HepG2 (cell line): ENCODE results near the gene SLC7A6OS. TPM values are rescaled to one million over a fixed set of nuclear protein-coding genes. Genes with fewer than 3 reads are reported as not detected.

Experiments
- BCL3 ChIP-seq: sonication (generic); formaldehyde crosslinking; IDR thresholded peaks from 2 replicates; pipeline ENCODE4 v1.5.1; 2020; ENCODE audit warnings: mild to moderate bottlenecking, missing genetic modification reagents, moderate library complexity
- CENPT ChIP-seq: sonication (generic); formaldehyde crosslinking; IDR thresholded peaks from 2 replicates; pipeline ENCODE4 v1.8.0; 2022; ENCODE audit warnings: low read depth, mild to moderate bottlenecking, moderate library complexity, missing genetic modification reagents
- CHCHD3 ChIP-seq: sonication (generic); formaldehyde crosslinking; IDR thresholded peaks from 2 replicates; pipeline ENCODE4 v1.8.0; 2022; ENCODE audit warnings: mild to moderate bottlenecking, missing genetic modification reagents, moderate library complexity
- EHMT2 ChIP-seq: fragments of 200-600 bp; sonication (generic); IDR thresholded peaks from 2 replicates; pipeline ENCODE4 v1.7.0; 2017; ENCODE audit warnings: antibody characterized with exemption, low read depth, low read length, borderline replicate concordance
- HNRNPLL ChIP-seq: fragments of 200-400 bp; formaldehyde crosslinking; IDR thresholded peaks from 2 replicates; pipeline ENCODE4 v1.6.1; 2017; ENCODE audit warnings: mild to moderate bottlenecking, low read depth, low read length; ENCODE audit not compliant: poor library complexity, severe bottlenecking
- JUNB ChIP-seq: sonication (generic); formaldehyde crosslinking; IDR thresholded peaks from 2 replicates; pipeline ENCODE4 v1.8.0; 2022; ENCODE audit warnings: missing genetic modification reagents, mild to moderate bottlenecking, borderline replicate concordance
- MTF1 ChIP-seq: sonication (generic); formaldehyde crosslinking; IDR thresholded peaks from 2 replicates; pipeline ENCODE4 v1.5.0; 2020; ENCODE audit warnings: missing genetic modification reagents
- NCOA5 ChIP-seq: sonication (generic); formaldehyde crosslinking; IDR thresholded peaks from 2 replicates; pipeline ENCODE4 v1.4.0; 2020; ENCODE audit warnings: missing genetic modification reagents
- SETDB1 ChIP-seq: sonication (generic); formaldehyde crosslinking; IDR thresholded peaks from 2 replicates; pipeline ENCODE4 v1.5.1; 2020; ENCODE audit warnings: missing genetic modification reagents, mild to moderate bottlenecking, borderline replicate concordance
- SPEN ChIP-seq: sonication (generic); formaldehyde crosslinking; IDR thresholded peaks from 2 replicates; pipeline ENCODE4 v1.5.1; 2020; ENCODE audit warnings: low read depth, mild to moderate bottlenecking, missing genetic modification reagents
- TCF12 ChIP-seq, 2 experiments: fragments of 450-650 bp in 1 of 2; sonication (generic) in 1 of 2; formaldehyde crosslinking in 1 of 2; IDR thresholded peaks; 2 replicates each; pipeline versions ENCODE4 v1.6.1 to v1.8.0; 2017 to 2022; ENCODE audit warnings: antibody characterized with exemption in 1 of 2, mild to moderate bottlenecking in 1 of 2, missing genetic modification reagents in 1 of 2, moderate library complexity in 1 of 2
- XBP1 ChIP-seq: sonication (generic); formaldehyde crosslinking; IDR thresholded peaks from 2 replicates; pipeline ENCODE4 v1.5.0; 2020; ENCODE audit warnings: missing genetic modification reagents
- ZBTB10 ChIP-seq: sonication (generic); formaldehyde crosslinking; IDR thresholded peaks from 2 replicates; pipeline ENCODE4 v1.4.0; 2020; ENCODE audit warnings: missing genetic modification reagents, borderline replicate concordance
- ZFP41 ChIP-seq: sonication (generic); formaldehyde crosslinking; IDR thresholded peaks from 2 replicates; pipeline ENCODE4 v1.4.0; 2020; ENCODE audit warnings: mild to moderate bottlenecking, missing genetic modification reagents, borderline replicate concordance
- ZIK1 ChIP-seq: sonication (generic); formaldehyde crosslinking; IDR thresholded peaks from 2 replicates; pipeline ENCODE4 v1.5.0; 2020; ENCODE audit warnings: mild to moderate bottlenecking, low read depth, missing genetic modification reagents, borderline replicate concordance
- ZMYM2 ChIP-seq: sonication (generic); formaldehyde crosslinking; IDR thresholded peaks from 2 replicates; pipeline ENCODE4 v1.8.0; 2022; ENCODE audit warnings: mild to moderate bottlenecking, missing genetic modification reagents
- ZNF205 ChIP-seq: IDR thresholded peaks from 2 replicates; pipeline ENCODE4 v1.6.1; 2018; ENCODE audit warnings: missing biosample characterization, missing genetic modification reagents
- ZNF280B ChIP-seq: sonication (generic); formaldehyde crosslinking; IDR thresholded peaks from 2 replicates; pipeline ENCODE4 v1.5.0; 2020; ENCODE audit warnings: missing genetic modification reagents, mild to moderate bottlenecking, borderline replicate concordance
- ZNF678 ChIP-seq: sonication (generic); formaldehyde crosslinking; IDR thresholded peaks from 2 replicates; pipeline ENCODE4 v1.4.0; 2020; ENCODE audit warnings: mild to moderate bottlenecking, missing genetic modification reagents
- polyA plus RNA-seq, 8 experiments: library from polyadenylated mRNA; depleted of rRNA in 3 of 8; stranded (reverse) in 7 of 8; unstranded in 1 of 8; fragments of >200 nt; fragmentation: Illumina TruSeq in 4 of 8; extraction: Trizol in 4 of 8; gene quantifications; 2 replicates each; pipeline versions ENCODE4 v1.2.1 to v1.2.3, GENCODE V29; 2011 to 2016; ENCODE audit warnings: low read depth in 4 of 8, missing spikeins in 1 of 8, mixed read lengths in 1 of 8; ENCODE audit not compliant: insufficient read depth in 1 of 8
- total RNA-seq, 5 experiments: library from RNA; depleted of rRNA; stranded (reverse); fragments of >200 nt; fragmentation: Illumina TruSeq; extraction: Trizol; gene quantifications; 2 replicates each; pipeline ENCODE4 v1.2.3, GENCODE V29; 2016; ENCODE audit warnings: low read depth in 1 of 5
- TF ChIP-seq, protein P1 (sequence below): sonication (generic); formaldehyde crosslinking; IDR thresholded peaks from 2 replicates; pipeline ENCODE4 v1.8.0; 2022; ENCODE audit warnings: mild to moderate bottlenecking, missing genetic modification reagents
- TF ChIP-seq, protein P2 (sequence below): sonication (generic); formaldehyde crosslinking; conservative IDR thresholded peaks from 2 replicates; pipeline ENCODE4 v1.4.0; 2020; ENCODE audit warnings: missing genetic modification reagents

The SLC7A6OS gene
- total and polyA plus RNA-seq, 2 of the 13 experiments (the other 11 are each of a cell fraction or from before 2014, with no cell fraction given) = 11.2 to 21.5 TPM

GRCh38 chr16:68263559-68264127 lies 47.1 kb downstream of the SLC7A6OS start (continued):
- TF ChIP-seq JUNB (CRISPR knock-in tag) = no peak
- peak; percentile 90 for TF ChIP-seq ZMYM2
- TF ChIP-seq EHMT2 = no peak
- TF ChIP-seq, protein P1, sequence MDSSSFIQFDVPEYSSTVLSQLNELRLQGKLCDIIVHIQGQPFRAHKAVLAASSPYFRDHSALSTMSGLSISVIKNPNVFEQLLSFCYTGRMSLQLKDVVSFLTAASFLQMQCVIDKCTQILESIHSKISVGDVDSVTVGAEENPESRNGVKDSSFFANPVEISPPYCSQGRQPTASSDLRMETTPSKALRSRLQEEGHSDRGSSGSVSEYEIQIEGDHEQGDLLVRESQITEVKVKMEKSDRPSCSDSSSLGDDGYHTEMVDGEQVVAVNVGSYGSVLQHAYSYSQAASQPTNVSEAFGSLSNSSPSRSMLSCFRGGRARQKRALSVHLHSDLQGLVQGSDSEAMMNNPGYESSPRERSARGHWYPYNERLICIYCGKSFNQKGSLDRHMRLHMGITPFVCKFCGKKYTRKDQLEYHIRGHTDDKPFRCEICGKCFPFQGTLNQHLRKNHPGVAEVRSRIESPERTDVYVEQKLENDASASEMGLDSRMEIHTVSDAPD (CRISPR knock-in tag) = 0 out of 2 replicates have a peak, but pooled peaks have one; percentile 12
- TF ChIP-seq ZIK1 (CRISPR knock-in tag) = 0 out of 2 replicates have a peak, but pooled peaks have one; percentile 35
- no peak for TF ChIP-seq XBP1 (CRISPR knock-in tag)
- TF ChIP-seq TCF12 (IDR thresholded peaks at IDR 0.05) = no peak
- 0 out of 2 replicates have a peak, but pooled peaks have one; percentile 30 for TF ChIP-seq TCF12 (CRISPR knock-in tag; IDR thresholded peaks at IDR 0.05)
- no peak for TF ChIP-seq ZBTB10 (CRISPR knock-in tag)
- TF ChIP-seq ZFP41 = no peak
- TF ChIP-seq NCOA5 = no peak
- no peak for TF ChIP-seq ZNF678 (CRISPR knock-in tag)
- TF ChIP-seq HNRNPLL = no peak
- TF ChIP-seq, protein P2, sequence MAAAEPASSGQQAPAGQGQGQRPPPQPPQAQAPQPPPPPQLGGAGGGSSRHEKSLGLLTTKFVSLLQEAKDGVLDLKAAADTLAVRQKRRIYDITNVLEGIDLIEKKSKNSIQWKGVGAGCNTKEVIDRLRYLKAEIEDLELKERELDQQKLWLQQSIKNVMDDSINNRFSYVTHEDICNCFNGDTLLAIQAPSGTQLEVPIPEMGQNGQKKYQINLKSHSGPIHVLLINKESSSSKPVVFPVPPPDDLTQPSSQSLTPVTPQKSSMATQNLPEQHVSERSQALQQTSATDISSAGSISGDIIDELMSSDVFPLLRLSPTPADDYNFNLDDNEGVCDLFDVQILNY (CRISPR knock-in tag) = no peak
- TF ChIP-seq ZNF280B (CRISPR knock-in tag) = no peak
- no peak for TF ChIP-seq CENPT (CRISPR knock-in tag)
- no peak for TF ChIP-seq SETDB1
- no peak for TF ChIP-seq CHCHD3
- TF ChIP-seq MTF1 = no peak
- no peak; the same call in 1 of the 2 replicates for TF ChIP-seq ZNF205 (CRISPR knock-in tag)
- 0 out of 2 replicates have a peak, but pooled peaks have one; percentile 3 for TF ChIP-seq BCL3 (CRISPR knock-in tag)
- TF ChIP-seq SPEN (CRISPR knock-in tag) = no peak
